NCI-H2029 (cell line): ENCODE results near the gene RANBP17.

Experiments
- DNase-seq: peaks from one replicate; lab custom pipeline; 2025; lab: John Stamatoyannopoulos, UW

The RANBP17 gene

DNA sequence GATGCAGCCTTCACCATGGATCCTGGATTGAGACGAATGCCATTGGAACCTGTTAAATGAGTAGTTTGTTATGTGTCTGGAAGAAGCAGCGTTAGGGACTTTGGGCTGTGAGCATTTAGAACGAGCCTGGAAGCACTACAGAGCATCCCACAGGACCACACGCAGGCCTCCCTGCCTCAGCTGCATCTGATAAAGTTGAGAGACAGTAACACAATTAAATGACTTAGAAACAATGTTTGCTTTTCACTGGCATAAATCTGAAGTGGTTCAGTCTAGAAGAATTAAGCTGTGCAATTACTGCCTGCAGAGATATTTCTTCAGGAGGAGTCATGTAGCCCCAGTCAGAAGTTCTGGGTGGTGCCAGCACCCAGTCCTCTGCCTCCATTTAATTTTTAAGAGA is 437.4 kb downstream of the RANBP17 start:
- no peak for DNase-seq

DNA sequence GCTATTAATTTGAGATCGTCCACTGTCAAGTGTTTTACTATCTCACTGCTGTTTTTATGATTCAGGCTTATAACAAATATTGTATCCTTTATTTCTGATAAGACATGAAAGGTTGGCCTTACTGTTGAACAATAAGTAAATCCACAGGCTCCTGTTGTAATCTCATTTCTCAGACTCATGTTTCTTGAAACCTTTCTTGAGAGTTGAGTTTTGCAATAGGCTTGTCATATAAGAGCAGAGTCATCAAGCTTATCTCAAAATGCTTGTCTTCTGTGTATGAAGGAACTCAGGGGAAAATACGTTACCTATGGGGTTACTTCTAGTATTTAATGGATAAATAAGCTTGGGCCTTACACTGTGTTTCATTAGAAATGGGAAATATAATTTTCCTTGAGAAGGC is 438.0 kb downstream of the RANBP17 start:
- no peak for DNase-seq

DNA sequence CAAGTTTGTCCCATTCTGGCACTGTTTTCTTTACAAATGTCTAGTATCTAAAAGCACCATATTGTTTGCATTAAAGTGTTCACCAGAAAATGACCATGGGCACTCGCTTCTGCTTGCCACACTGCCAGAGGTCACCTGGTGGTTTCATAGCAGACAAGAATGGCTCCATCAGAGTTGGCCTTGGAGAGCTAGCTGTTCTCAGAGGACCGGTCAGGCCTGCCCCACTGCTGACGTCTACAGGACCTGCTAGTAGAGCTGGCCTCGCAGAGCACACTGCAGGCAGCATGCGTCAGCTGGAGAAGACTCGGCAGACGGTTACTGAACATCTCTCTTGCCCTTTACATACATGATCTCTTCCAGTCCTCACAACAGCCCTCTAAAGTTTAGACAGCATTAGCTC is 438.5 kb downstream of the RANBP17 start:
- no peak for DNase-seq

- no peak for DNase-seq
These were observed 444.3 kb downstream of the RANBP17 start for GRCh38 chr5:171306166-171306565.

GRCh38 chr5:171306781-171307591 is 445.2 kb downstream of the RANBP17 start:
- DNase-seq = no peak

- DNase-seq = no peak
These were observed 446.1 kb downstream of the RANBP17 start for GRCh38 chr5:171307789-171308452.

DNA sequence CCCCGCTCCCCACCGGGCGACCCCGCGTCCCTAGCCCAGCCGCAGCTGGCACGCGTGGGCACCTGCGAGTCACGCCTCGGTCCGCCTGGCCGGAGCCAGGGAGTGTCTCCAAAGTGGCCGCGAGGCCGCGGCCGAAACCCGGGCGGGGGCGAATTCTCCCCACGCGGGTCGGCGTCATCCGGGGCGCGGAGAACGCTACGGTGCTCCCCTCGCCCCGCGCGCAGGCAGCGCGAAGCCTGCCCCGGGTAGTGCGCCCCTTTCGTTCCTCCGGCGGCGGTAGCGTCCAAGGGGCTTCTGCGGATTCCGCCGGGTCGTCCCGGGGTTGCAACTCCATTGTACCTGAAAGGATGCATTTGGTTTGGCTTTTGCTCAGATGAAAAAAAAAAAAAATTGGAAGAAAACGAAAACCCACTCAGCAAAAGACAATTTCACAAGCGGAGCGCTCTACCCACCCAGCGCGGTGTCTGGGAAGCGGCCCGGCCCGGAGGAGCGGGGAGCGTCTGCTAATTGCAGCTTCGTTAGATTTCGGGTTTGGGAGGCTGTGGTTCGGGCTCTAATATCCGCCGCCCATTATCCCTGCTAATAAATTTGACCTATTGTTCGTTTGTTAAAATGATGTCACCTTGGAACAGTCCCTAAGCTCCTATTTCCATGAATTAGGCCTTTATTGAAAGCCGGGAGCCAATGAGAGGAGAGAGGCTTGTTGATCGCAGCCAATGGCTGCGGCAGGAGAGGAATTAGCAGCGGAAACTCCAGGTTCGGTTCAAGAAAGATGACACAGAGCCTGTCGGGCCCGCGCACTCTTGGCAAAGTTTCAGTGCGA is 446.8 kb downstream of the RANBP17 start, which contains the start of gene TLX3:
Gene TLX3 (plus strand): TSS at position 796 of the 823 bp plus-strand sequence. CDS start 118 bp downstream, outside the sequence.
- peak; percentile 86 for DNase-seq

DNA sequence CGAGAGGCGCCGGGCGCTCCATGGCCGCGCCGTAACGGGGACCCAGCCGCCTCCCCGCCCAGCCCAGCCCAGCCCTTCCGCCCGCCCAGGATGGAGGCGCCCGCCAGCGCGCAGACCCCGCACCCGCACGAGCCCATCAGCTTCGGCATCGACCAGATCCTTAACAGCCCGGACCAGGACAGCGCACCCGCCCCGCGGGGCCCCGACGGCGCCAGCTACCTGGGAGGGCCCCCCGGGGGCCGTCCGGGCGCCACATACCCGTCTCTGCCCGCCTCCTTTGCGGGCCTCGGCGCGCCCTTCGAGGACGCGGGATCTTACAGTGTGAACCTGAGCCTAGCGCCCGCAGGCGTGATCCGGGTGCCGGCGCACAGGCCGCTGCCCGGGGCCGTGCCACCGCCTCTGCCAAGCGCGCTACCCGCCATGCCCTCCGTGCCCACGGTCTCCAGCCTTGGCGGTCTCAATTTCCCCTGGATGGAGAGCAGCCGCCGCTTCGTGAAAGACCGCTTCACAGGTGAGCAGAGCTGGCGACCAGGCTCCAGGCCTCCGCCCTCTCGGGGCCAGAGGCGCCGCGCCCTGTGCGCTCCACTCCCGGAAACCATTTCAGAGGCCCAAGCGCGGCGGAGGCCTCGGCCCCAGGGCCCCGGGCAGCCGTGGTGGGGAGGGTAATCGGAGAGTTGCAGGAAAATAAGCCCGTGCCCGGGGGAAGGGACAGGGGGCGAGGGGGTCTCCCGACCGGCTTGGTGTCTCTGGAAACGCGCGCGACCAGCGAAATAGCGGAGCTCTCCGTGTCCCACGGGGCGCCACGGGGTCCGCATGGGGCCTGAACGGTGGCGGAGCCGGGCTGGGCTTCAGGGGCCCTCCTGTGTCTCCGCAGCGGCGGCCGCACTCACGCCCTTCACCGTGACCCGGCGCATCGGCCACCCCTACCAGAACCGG is 447.7 kb downstream of the RANBP17 start:
- DNase-seq = peak; percentile 20

DNA sequence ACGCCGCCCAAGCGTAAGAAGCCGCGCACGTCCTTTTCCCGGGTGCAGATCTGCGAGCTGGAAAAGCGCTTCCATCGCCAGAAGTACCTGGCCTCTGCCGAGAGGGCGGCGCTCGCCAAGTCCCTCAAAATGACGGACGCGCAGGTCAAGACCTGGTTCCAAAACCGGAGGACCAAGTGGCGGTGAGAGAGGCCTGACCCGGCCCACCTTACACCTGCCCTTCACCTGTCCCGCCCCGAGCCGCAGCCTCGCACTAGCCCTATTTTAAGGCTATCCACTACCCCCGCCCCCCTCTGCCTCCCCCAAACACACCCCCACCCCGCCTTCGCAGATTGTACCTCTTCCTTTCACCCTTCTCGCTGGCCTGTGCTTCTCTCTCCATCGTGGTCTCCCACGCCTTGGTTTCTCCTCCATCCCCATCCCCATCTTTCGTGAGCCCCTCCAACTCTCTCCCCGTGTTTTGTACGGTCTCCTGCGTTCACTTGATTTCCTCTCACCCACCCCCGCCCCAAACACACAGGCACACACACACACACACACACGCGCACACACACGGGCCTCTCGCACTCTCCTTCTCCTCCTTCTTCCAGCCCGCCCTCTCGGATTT is 448.5 kb downstream of the RANBP17 start:
- DNase-seq = peak; percentile 64

DNA sequence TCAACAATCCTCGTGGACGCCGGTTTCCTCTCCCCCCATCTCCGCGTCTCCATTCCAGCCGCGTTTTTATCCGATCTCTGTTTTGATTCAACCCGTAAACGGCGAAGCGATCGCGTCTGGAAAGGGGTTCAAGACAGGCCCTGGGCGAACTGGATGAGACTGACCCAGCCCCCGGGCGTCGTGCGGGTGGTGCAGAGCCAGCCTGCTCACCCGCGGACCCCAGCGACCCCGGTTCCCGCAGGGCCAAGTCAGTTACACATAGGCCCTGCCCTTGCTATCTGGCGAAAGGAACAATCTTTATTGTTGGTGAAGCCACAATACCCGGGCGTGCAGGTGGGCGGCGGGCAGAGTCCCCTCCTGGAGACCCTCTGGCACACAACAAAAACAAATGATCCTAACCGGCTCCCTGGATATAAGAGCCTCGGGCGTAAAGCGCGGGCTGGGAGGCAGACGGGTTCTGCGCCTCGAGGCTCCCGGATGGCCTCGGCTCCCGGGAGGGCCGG is 449.1 kb downstream of the RANBP17 start:
- no peak for DNase-seq

GRCh38 chr5:171311322-171312077 is 449.7 kb downstream of the RANBP17 start:
- no peak for DNase-seq

DNA sequence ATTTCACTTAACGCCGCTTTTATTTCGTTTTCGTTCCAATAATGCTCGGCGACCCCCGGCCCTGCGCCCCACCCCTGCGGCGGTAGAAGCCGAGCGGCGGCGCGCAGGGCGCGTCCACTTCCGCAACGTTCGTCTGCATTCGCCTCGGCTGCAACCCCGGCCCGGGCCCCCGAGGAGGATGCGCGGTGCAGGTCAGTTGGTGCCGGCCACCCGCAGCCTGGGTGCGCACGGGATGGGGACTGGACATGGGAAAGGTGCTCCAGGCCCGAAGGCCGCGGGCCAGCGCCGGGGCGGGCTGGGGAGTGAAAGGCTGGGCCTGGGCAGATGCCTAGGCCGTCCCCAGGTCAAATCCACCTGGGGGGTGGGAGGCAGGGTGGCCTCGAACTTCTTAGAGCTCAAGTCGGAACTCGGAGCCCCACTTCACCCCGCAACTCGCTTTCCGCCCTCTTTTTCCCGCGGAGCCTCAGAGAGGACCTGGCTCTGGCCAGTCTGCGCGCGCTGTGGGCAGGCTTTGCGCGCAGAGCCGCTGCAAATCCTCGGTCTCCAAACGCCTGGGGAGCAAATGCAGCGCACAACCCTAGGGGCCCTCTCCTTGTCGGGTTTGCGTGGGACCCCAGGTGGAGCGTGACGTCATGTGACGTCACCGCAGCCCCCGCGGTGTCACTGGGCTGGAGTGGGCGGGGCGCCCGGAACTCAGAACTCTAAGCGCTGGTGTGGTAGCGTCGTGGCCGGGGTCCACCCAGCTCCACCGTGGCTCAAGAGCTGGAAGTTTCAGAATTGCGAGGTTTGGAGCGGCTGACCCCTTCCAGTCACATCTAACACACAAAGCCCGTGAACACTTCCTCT is 450.5 kb downstream of the RANBP17 start:
- DNase-seq = no peak

DNA sequence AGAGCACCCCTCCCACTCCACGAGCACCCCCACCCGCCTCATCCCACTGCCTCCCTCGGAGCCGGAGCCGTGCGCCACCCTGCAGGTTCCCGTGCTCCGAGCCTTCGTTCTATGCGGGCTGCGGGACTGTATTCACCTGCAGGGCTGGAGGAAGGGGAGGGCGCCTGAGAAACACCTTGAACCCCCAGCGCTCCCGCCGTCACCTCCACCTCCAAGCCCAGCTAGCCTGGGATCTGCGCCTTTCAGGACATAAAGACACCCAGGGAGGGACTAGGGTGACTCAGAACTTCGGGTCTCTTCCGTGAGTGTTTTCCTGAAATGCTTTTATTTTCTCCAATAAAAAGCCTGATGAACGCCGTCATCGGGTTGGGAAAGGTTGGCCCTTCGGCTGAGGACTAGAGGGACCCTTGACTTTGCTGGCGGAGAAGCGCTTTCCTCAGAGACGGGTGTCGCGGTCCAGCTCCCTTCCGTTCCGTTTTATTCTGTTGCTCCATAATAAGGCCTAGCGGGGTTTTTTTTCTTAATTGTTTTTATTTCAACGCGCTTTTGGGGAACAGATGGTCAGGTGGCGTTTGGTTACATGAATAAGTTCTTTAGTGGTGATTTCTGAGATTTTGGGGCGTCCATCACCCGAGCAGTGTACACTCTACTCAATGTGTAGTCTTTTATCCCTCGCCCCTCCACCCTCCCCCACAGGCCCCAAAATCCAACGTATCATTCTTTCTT is 451.8 kb downstream of the RANBP17 start:
- no peak for DNase-seq

DNA sequence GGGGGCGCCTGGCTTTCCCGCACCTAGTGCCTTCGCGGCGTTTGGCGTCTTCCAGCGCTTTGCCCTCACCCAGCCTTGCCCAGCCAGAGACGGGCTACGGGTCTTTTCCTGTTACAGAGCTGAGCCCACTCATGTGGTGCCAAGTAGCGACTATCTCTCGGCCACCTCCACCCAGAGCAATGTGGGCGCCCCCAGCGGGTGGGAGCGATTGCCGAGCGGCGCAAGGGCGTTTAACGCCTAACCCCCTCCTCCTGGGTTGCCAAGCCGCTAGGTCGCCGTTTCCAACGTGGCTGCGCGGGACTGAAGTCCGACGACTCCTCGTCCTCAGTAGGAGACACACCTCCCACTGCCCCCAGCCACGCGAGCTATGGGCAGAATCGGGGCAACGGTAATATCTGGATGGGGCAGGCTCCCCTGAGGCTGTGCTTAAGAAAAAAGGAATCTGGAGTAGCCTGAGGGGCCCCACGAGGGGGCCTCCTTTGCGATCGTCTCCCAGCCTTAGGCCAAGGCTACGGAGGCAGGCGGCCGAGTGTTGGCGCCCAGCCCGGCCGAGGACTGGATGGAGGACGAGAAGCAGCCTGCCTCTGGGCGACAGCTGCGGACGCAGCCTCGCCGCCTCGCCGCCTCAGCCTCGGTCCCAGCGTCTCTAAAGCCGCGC is 453.0 kb downstream of the RANBP17 start:
- DNase-seq = no peak

- DNase-seq = no peak
These were observed 453.6 kb downstream of the RANBP17 start for GRCh38 chr5:171315386-171315891.

- no peak for DNase-seq
These were observed 454.1 kb downstream of the RANBP17 start for GRCh38 chr5:171315925-171316257.

DNA sequence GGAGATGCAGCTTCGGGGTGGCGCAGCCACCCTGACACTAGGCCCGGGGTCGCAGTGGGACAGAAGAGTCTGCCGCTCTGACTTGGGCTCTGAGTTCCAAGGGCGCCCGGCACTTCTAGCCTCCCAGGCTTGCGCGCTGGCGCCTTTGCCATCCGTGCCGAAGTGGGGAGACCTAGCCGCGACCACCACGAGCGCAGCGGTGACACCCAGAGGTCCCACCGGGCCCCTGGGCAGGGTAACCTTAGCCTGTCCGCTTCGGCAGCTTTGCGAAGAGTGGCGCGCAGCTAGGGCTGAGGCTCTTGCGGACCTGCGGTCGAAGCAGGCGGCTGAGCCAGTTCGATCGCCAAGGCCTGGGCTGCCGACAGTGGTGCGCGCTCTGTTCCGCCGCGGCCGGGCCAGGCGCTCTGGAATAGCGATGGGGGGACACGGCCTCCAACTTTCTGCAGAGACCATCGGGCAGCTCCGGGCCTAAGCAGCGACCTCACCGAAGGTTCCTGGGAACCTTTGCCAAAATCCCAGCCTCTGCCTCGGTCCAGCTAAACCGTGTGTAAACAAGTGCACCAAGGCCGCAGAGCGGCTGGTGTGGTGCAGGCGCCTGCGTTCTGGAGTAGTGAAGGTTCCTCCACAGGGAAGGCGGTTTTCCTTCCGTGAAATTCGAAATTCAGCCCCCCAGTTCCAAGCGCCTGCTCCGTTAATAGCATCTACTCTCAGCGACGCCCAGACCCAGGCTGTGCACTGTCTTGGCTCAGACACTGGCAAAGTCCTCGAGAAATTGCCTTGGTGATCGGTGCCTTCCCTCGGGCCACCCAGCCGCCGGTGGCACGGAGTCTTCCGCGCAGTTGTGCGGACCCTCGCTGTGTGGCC is 454.7 kb downstream of the RANBP17 start:
- no peak for DNase-seq
